SH-SY5Y (cell line): ENCODE data around the gene NEU4.

Experiments
- GATA2 ChIP-seq: IDR thresholded peaks from 2 replicates; pipeline ENCODE4 v1.6.1; 2011; ENCODE audit warnings: mild to moderate bottlenecking, low read depth, low read length
- GATA3 ChIP-seq: IDR thresholded peaks from 2 replicates; pipeline ENCODE4 v1.6.1; 2011; ENCODE audit warnings: low read depth, mild to moderate bottlenecking, low read length, moderate library complexity

DNA sequence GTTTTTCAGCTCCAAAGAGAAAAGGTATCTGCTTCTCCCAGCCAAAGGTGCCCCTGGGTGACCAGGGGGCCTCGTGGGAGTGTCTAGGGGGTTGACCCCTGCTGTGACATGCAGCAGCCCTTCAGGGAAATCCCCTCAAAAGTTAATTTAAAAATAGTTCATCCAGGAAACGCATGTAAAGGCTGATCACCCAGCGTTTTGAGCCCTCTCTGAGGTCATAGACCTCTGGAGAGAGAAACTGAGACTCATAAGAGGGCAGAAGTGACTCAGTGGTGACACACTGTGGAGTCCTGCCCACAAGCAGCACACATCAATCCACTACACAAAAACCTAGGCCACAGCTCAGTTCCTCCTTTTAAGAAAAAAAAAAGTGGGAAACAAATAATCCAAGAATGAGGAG is 20.4 kb upstream of the NEU4 start:
- TF ChIP-seq GATA2 (no peak), GATA3 (no peak)
